Astrocyte (in vitro differentiated cells and primary cell): ENCODE results near the gene PSMD3. TPM values are rescaled to one million over a fixed set of nuclear protein-coding genes. Genes with fewer than 3 reads are reported as not detected.

ENCODE experiments used
- DNase-seq: peaks from one replicate; pipeline ENCODE4 v3.0.0-alpha.2; 2010; ENCODE audit warnings: low read depth
- FAIRE-seq: peaks from 2 replicates; lab custom pipeline; 2011; peaks lifted over from hg19 to GRCh38; lab: Jason Lieb, UNC
- H2AFZ ChIP-seq: 2 replicates; pipeline ENCODE4 v1.6.0; 2012; ENCODE audit warnings: low read depth, low read length, inconsistent platforms
- H3K27ac ChIP-seq: 2 replicates; pipeline ENCODE4 v1.5.1; 2011; ENCODE audit warnings: low read depth, low read length, inconsistent platforms
- H3K27me3 ChIP-seq: 2 replicates; pipeline ENCODE4 v1.6.0; 2011; ENCODE audit warnings: low read length, inconsistent platforms; ENCODE audit not compliant: insufficient read depth
- H3K36me3 ChIP-seq: 2 replicates; pipeline ENCODE4 v1.5.1; 2011; ENCODE audit warnings: low read length, inconsistent platforms; ENCODE audit not compliant: insufficient read depth
- H3K4me1 ChIP-seq: 2 replicates; pipeline ENCODE4 v1.5.1; 2011; ENCODE audit warnings: low read length, inconsistent platforms; ENCODE audit not compliant: insufficient read depth
- H3K4me2 ChIP-seq: 2 replicates; pipeline ENCODE4 v1.6.0; 2012; ENCODE audit warnings: low read length, inconsistent platforms
- H3K4me3 ChIP-seq: 2 replicates; pipeline ENCODE4 v1.5.1; 2011; ENCODE audit warnings: low read depth, mild to moderate bottlenecking, low read length, inconsistent platforms; ENCODE audit not compliant: insufficient read depth
- H3K79me2 ChIP-seq: 2 replicates; pipeline ENCODE4 v1.6.0; 2012; ENCODE audit warnings: mild to moderate bottlenecking, low read length, inconsistent platforms; ENCODE audit not compliant: insufficient read depth
- H3K9ac ChIP-seq: 2 replicates; pipeline ENCODE4 v1.6.0; 2012; ENCODE audit warnings: mild to moderate bottlenecking, low read length, inconsistent platforms
- H3K9me3 ChIP-seq: 2 replicates; pipeline ENCODE4 v1.5.1; 2012; ENCODE audit warnings: low read depth, mild to moderate bottlenecking, low read length, inconsistent platforms; ENCODE audit not compliant: insufficient read depth
- H4K20me1 ChIP-seq: 2 replicates; pipeline ENCODE4 v1.6.0; 2012; ENCODE audit warnings: low read length, inconsistent platforms; ENCODE audit not compliant: insufficient read depth
- H3K27ac Mint-ChIP-seq: one replicate; pipeline ENCODE4 v1.8.0; 2021; ENCODE audit warnings: mild to moderate bottlenecking, mixed read lengths; ENCODE audit not compliant: unreplicated experiment
- H3K27me3 Mint-ChIP-seq: one replicate; pipeline ENCODE4 v1.8.0; 2021; ENCODE audit warnings: low read depth, mixed read lengths; ENCODE audit not compliant: unreplicated experiment
- H3K36me3 Mint-ChIP-seq: one replicate; pipeline ENCODE4 v1.8.0; 2021; ENCODE audit warnings: low read depth, mixed read lengths; ENCODE audit not compliant: unreplicated experiment
- H3K4me1 Mint-ChIP-seq: one replicate; pipeline ENCODE4 v1.8.0; 2021; ENCODE audit warnings: low read depth, mixed read lengths; ENCODE audit not compliant: unreplicated experiment
- H3K4me3 Mint-ChIP-seq: one replicate; pipeline ENCODE4 v1.8.0; 2021; ENCODE audit warnings: mild to moderate bottlenecking, moderate library complexity, mixed read lengths; ENCODE audit not compliant: unreplicated experiment
- H3K9me3 Mint-ChIP-seq: one replicate; pipeline ENCODE4 v1.8.0; 2021; ENCODE audit warnings: mild to moderate bottlenecking, mixed read lengths; ENCODE audit not compliant: unreplicated experiment
- CTCF ChIP-seq: IDR thresholded peaks from 2 replicates; pipeline ENCODE4 v1.5.1; 2011; ENCODE audit warnings: low read depth, mild to moderate bottlenecking, inconsistent platforms, low read length, moderate library complexity; ENCODE audit not compliant: insufficient read depth
- EZH2 ChIP-seq: IDR thresholded peaks from 2 replicates; pipeline ENCODE4 v1.6.1; 2012; ENCODE audit warnings: mild to moderate bottlenecking, low read length, inconsistent platforms; ENCODE audit not compliant: insufficient read depth
- total RNA-seq: library from RNA; stranded (reverse); gene quantifications from 2 replicates; pipeline ENCODE4 v1.2.1, GENCODE V29; 2021

PSMD3 gene
- total RNA-seq, 1 donor from 2014 or later, result 129 TPM

GRCh38 chr17:40022961-40023541, 42.4 kb downstream of the PSMD3 start:
- no peaks in the 10 kb centered on the region for H3K27me3 ChIP-seq
- no peak overlapping the region for H3K4me3 ChIP-seq
- H3K27ac ChIP-seq, result no peak overlapping the region
- DNase-seq, result no peak
- H3K4me3 Mint-ChIP-seq, result no peak overlapping the region
- H3K9me3 Mint-ChIP-seq, result no peaks in the 10 kb centered on the region
- H3K27ac Mint-ChIP-seq, result no peak overlapping the region
- H3K4me2 ChIP-seq, result no peak overlapping the region
- peaks cover 17% of the 10 kb centered on the region for H3K36me3 Mint-ChIP-seq
- no peak for FAIRE-seq
- H3K4me1 ChIP-seq, result peaks cover 62% of the 10 kb centered on the region
- no peaks in the 10 kb centered on the region for H3K79me2 ChIP-seq
- TF ChIP-seq CTCF (no peak), EZH2 (no peak)
- H3K4me1 Mint-ChIP-seq, result peaks cover 13% of the 10 kb centered on the region
- peaks cover 4% of the 10 kb centered on the region for H4K20me1 ChIP-seq
- no peak overlapping the region for H2AFZ ChIP-seq
- no peak overlapping the region for H3K9ac ChIP-seq
- no peaks in the 10 kb centered on the region for H3K9me3 ChIP-seq
- H3K27me3 Mint-ChIP-seq, result no peaks in the 10 kb centered on the region
- H3K36me3 ChIP-seq, result peaks cover 11% of the 10 kb centered on the region

- FAIRE-seq, result no peak
- Histone ChIP-seq H3K79me2 (no peaks in the 10 kb centered on the region), H3K4me1 (peaks cover 55% of the 10 kb centered on the region), H3K4me2 (no peak overlapping the region), H3K36me3 (peaks cover 12% of the 10 kb centered on the region), H2AFZ (no peak overlapping the region), H3K9me3 (no peaks in the 10 kb centered on the region), H3K27me3 (no peaks in the 10 kb centered on the region), H4K20me1 (peaks cover 4% of the 10 kb centered on the region), H3K27ac (no peak overlapping the region), H3K9ac (no peak overlapping the region), H3K4me3 (no peak overlapping the region)
- DNase-seq, result no peak
- Mint-ChIP-seq H3K9me3 (no peaks in the 10 kb centered on the region), H3K36me3 (peaks cover 20% of the 10 kb centered on the region), H3K27ac (no peak overlapping the region), H3K4me3 (no peak overlapping the region), H3K27me3 (no peaks in the 10 kb centered on the region), H3K4me1 (peaks cover 13% of the 10 kb centered on the region)
- TF ChIP-seq EZH2, result no peak
- no peak for TF ChIP-seq CTCF
These were observed 43.1 kb downstream of the PSMD3 start for GRCh38 chr17:40023590-40024292.

- FAIRE-seq (no peak), DNase-seq (peak; percentile 22)
- H3K4me1 ChIP-seq, result peaks cover 43% of the 10 kb centered on the region
- peak overlapping the region; percentile 25 for H3K9ac ChIP-seq
- peaks cover 17% of the 10 kb centered on the region for H3K36me3 ChIP-seq
- Mint-ChIP-seq H3K4me3 (no peak overlapping the region), H3K4me1 (peaks cover 10% of the 10 kb centered on the region), H3K27ac (no peak overlapping the region), H3K27me3 (no peaks in the 10 kb centered on the region), H3K9me3 (no peaks in the 10 kb centered on the region), H3K36me3 (peaks cover 22% of the 10 kb centered on the region)
- H3K27ac ChIP-seq, result peak overlapping the region; percentile 62
- no peak overlapping the region for H3K4me3 ChIP-seq
- H3K27me3 ChIP-seq, result no peaks in the 10 kb centered on the region
- no peaks in the 10 kb centered on the region for H3K79me2 ChIP-seq
- no peaks in the 10 kb centered on the region for H3K9me3 ChIP-seq
- TF ChIP-seq CTCF (no peak), EZH2 (no peak)
- H4K20me1 ChIP-seq, result peaks cover 7% of the 10 kb centered on the region
- peak overlapping the region; percentile 38 for H3K4me2 ChIP-seq
- H2AFZ ChIP-seq, result no peak overlapping the region
These were observed 44.3 kb downstream of the PSMD3 start for GRCh38 chr17:40024901-40025300.
